Progenitor cell of endocrine pancreas (in vitro differentiated cells): Measurements from ENCODE around the gene MAN2B2. TPM values are rescaled to one million over a fixed set of nuclear protein-coding genes. Genes with fewer than 3 reads are reported as not detected.

ENCODE experiments used
- DNase-seq: peaks from one replicate; pipeline ENCODE4 v3.0.0; 2021; ENCODE audit warnings: low spot score; ENCODE audit not compliant: unreplicated experiment
- H3K27ac Mint-ChIP-seq: 2 replicates; pipeline ENCODE4 v1.8.0; 2021; ENCODE audit warnings: mild to moderate bottlenecking, moderate library complexity, mixed read lengths
- H3K27me3 Mint-ChIP-seq: 2 replicates; pipeline ENCODE4 v1.8.0; 2021; ENCODE audit warnings: mixed read lengths
- H3K36me3 Mint-ChIP-seq: 2 replicates; pipeline ENCODE4 v1.8.0; 2022; ENCODE audit warnings: mixed read lengths; ENCODE audit not compliant: insufficient read depth
- H3K4me1 Mint-ChIP-seq: 2 replicates; pipeline ENCODE4 v1.8.0; 2021; ENCODE audit warnings: low read depth, mixed read lengths
- H3K4me3 Mint-ChIP-seq: 2 replicates; pipeline ENCODE4 v1.8.0; 2021; ENCODE audit warnings: low read depth, mild to moderate bottlenecking, moderate library complexity, mixed read lengths
- H3K9me3 Mint-ChIP-seq: 2 replicates; pipeline ENCODE4 v1.8.0; 2021; ENCODE audit warnings: low read depth, mixed read lengths
- total RNA-seq: library from RNA; stranded (reverse); gene quantifications from 2 replicates; pipeline ENCODE4 v1.2.1, GENCODE V29; 2021
- TF ChIP-seq, protein P1 (sequence below): fragments of 200-600 bp; sonication (generic); IDR thresholded peaks from one replicate; pipeline ENCODE4 v1.5.0; 2021; ENCODE audit warnings: antibody characterized with exemption, mild to moderate bottlenecking; ENCODE audit not compliant: unreplicated experiment

The MAN2B2 gene
- total RNA-seq, 1 donor from 2014 or later: 25.4 TPM

DNA sequence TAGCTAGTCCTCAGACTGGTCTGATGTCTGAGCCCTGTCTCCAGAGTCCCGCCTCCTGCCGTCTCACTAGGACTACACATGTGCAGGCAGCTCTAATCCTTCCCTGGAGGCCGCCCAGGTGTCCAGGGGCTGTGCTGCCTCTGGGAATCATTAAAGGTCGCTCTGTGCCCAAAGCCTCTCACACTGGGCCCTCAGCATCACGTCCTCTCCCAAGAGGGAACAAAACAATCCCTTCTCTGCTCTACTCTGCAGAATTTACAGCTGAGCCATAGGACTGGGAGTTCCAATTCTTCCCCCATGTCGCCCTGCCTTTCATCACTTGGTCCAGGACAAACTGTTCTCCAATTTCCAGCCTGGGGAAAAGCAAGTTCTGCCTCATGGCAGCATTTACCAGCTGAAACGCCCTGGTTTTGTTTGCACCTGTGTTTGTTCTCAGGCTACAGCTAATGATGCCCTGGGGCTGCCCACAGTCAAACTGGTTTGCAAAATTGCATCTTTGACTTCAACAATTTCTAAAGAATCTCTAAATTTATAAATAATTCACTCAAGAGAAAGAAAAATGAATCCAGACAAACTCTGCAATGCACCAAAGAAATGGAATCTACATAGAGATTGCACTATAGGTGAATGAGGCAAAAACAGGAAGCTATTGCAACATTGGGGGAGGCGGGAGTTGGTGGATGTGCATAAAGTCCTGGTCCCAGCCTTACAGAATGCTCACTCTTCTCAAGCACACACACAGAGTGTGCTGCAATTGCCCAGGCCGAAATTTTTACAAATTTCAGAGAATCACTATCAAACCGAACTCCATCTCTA, 58.3 kb downstream of the MAN2B2 start:
- Mint-ChIP-seq H3K4me1 (peaks cover 5% of the 10 kb centered on the region), H3K9me3 (no peaks in the 10 kb centered on the region), H3K4me3 (no peak overlapping the region), H3K27ac (peak overlapping the region; percentile 33), H3K36me3 (no peaks in the 10 kb centered on the region), H3K27me3 (no peaks in the 10 kb centered on the region)
- DNase-seq: no peak
- TF ChIP-seq, protein P1, sequence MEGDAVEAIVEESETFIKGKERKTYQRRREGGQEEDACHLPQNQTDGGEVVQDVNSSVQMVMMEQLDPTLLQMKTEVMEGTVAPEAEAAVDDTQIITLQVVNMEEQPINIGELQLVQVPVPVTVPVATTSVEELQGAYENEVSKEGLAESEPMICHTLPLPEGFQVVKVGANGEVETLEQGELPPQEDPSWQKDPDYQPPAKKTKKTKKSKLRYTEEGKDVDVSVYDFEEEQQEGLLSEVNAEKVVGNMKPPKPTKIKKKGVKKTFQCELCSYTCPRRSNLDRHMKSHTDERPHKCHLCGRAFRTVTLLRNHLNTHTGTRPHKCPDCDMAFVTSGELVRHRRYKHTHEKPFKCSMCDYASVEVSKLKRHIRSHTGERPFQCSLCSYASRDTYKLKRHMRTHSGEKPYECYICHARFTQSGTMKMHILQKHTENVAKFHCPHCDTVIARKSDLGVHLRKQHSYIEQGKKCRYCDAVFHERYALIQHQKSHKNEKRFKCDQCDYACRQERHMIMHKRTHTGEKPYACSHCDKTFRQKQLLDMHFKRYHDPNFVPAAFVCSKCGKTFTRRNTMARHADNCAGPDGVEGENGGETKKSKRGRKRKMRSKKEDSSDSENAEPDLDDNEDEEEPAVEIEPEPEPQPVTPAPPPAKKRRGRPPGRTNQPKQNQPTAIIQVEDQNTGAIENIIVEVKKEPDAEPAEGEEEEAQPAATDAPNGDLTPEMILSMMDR: no peak

DNA sequence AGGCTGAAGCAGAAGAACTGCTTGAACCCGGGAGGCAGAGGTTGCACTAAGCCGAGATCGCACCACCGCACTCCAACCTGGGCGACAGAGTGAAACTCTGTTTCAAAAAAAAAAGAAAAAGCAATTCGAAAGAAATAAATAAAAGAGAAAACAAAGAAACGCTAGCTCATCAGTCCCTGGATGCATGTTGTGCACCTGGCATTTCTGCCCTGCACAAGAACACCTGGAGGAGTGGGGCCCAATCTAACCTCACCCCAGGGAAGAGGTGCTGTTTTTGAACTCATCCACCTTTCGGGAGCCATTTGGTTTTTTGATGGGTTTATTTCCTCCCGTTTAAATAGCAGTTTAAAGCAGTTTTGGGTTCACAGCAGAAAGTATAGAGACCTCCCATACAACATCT, 59.8 kb downstream of the MAN2B2 start:
- H3K4me1 Mint-ChIP-seq: peaks cover 5% of the 10 kb centered on the region
- no peaks in the 10 kb centered on the region for H3K36me3 Mint-ChIP-seq
- no peak overlapping the region for H3K27ac Mint-ChIP-seq
- DNase-seq: no peak
- no peaks in the 10 kb centered on the region for H3K27me3 Mint-ChIP-seq
- H3K4me3 Mint-ChIP-seq: no peak overlapping the region
- TF ChIP-seq, protein P1: no peak
- H3K9me3 Mint-ChIP-seq: no peaks in the 10 kb centered on the region

DNA sequence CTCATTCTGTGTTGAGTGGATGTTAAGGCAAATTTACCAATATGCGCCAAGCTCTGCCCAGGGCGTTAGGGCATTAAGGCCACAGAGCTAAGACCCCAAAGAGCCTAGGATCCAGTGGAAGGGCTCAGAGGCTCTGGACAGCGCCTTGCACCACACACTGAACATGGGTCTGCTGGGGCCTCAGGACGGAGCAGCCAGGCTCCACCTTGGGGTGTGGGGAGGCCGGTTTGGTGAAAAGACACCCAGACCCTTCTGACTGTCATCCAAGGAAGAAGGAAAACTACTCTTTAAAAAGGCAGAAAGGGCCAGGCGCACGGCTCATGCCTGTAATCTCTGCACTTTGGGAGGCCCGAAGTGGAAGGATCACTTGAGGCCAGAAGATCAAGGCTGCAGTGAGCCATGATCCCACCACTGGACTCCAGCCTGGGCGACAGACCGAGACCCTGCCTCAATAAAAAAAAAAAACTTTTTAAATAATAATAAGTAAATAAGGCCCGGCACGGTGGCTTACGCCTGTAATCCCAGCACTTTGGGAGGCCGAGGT, 64.2 kb downstream of the MAN2B2 start:
- H3K4me1 Mint-ChIP-seq: peaks cover 16% of the 10 kb centered on the region
- TF ChIP-seq, protein P1: no peak
- no peak overlapping the region for H3K27ac Mint-ChIP-seq
- no peaks in the 10 kb centered on the region for H3K9me3 Mint-ChIP-seq
- no peaks in the 10 kb centered on the region for H3K27me3 Mint-ChIP-seq
- H3K4me3 Mint-ChIP-seq: peak overlapping the region; percentile 47
- DNase-seq: no peak
- H3K36me3 Mint-ChIP-seq: peaks cover 10% of the 10 kb centered on the region

DNA sequence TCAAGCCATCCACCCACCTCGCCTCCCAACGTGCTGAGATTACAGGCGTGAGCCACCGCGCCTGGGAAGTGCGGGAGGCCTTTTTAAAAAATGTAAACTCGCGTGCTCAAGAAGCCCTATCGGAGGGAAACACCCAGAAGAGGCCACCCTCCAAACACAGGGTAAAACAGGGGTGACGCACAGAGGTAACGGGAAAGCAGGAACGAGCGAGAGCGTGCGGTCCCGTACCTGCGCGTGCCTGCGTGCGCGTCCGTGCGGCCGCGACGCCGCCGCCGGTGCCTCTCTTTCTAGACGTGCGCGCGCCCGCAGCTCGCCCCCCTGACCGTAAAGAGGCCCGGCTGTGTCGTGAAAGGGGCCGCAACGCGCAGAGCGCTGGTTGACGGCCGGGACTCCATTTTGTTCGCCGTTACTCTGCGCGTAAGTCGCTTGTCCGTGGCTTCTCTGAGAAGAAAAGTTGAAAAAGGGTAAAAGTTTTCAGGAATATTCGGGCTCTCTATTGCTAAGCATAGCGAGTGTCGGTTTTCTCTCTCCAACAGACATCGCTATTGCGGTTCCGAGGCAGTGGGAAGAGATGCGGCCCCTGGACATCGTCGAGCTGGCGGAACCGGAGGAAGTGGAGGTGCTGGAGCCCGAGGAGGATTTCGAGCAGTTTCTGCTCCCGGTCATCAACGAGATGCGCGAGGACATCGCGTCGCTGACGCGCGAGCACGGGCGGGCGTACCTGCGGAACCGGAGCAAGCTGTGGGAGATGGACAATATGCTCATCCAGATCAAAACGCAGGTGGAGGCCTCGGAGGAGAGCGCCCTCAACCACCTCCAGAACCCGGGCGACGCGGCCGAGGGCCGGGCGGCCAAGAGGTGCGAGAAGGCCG, 65.5 kb downstream of the MAN2B2 start, which contains the start of gene MRFAP1:
MRFAP1 (plus strand) TSS at position 394 of the 872 bp plus-strand sequence; CDS start at position 572, 178 bp downstream.
- no peaks in the 10 kb centered on the region for H3K9me3 Mint-ChIP-seq
- TF ChIP-seq, protein P1: no peak
- H3K27ac Mint-ChIP-seq: peak within 1 kb of the TSS; percentile 99
- peaks cover 10% of the 10 kb centered on the region for H3K36me3 Mint-ChIP-seq
- H3K4me1 Mint-ChIP-seq: peaks cover 16% of the 10 kb centered on the region
- peak; percentile 85 for DNase-seq
- peak within 1 kb of the TSS; percentile 96 for H3K4me3 Mint-ChIP-seq
- H3K27me3 Mint-ChIP-seq: no peaks in the 10 kb centered on the region
